Fibroblast of the conjunctiva (primary cell): ENCODE results near the gene CEP43.

Experiments used
- DNase-seq: peaks from one replicate; pipeline ENCODE4 v3.0.0-alpha.2; 2010; ENCODE audit warnings: low read depth

CEP43 gene

GRCh38 chr6:166966268-166966667 is 32.9 kb upstream of the CEP43 start:
- no peak for DNase-seq

GRCh38 chr6:166969390-166970002 is 29.7 kb upstream of the CEP43 start:
- DNase-seq, result peak; percentile 14

GRCh38 chr6:166970091-166970490 is 29.1 kb upstream of the CEP43 start:
- no peak for DNase-seq

- no peak for DNase-seq
These were observed 28.4 kb upstream of the CEP43 start for GRCh38 chr6:166970776-166971175.

GRCh38 chr6:166971271-166971670 is 27.9 kb upstream of the CEP43 start:
- DNase-seq, result no peak

- no peak for DNase-seq
These were observed 27.1 kb upstream of the CEP43 start for GRCh38 chr6:166972101-166972500.

- no peak for DNase-seq
These were observed 22.6 kb upstream of the CEP43 start for GRCh38 chr6:166976636-166977035.

- no peak for DNase-seq
These were observed 21.3 kb upstream of the CEP43 start for GRCh38 chr6:166977621-166978525.

GRCh38 chr6:166980738-166981137 is 18.5 kb upstream of the CEP43 start:
- DNase-seq, result no peak

- no peak for DNase-seq
These were observed 11.7 kb upstream of the CEP43 start for GRCh38 chr6:166987448-166987847.

- no peak for DNase-seq
These were observed 11.3 kb upstream of the CEP43 start for GRCh38 chr6:166987930-166988329.

GRCh38 chr6:166988674-166989201 is 10.5 kb upstream of the CEP43 start:
- DNase-seq, result no peak

GRCh38 chr6:166989427-166990032 is 9.7 kb upstream of the CEP43 start:
- peak; percentile 18 for DNase-seq

GRCh38 chr6:166996406-166996805 is 2.8 kb upstream of the CEP43 start:
- DNase-seq, result no peak

GRCh38 chr6:166997348-166997747 is 1.8 kb upstream of the CEP43 start:
- DNase-seq, result no peak

- DNase-seq, result peak; percentile 33
These were observed 1.4 kb upstream of the CEP43 start for GRCh38 chr6:166997768-166998255.

- no peak for DNase-seq
These were observed 697 bp upstream of the CEP43 start for GRCh38 chr6:166998256-166999144.

- DNase-seq, result no peak
These were observed 672 bp downstream of the CEP43 start for GRCh38 chr6:166999884-167000253.

- no peak for DNase-seq
These were observed 1.6 kb downstream of the CEP43 start for GRCh38 chr6:167000759-167001158.

GRCh38 chr6:167005350-167006159 is 6.4 kb downstream of the CEP43 start:
- no peak for DNase-seq

GRCh38 chr6:167007985-167008384 is 8.8 kb downstream of the CEP43 start:
- no peak for DNase-seq
